ENCODE data around the gene ITGB8.
A peak's percentile ranks its signal among the peaks of the same experiment; 100 is the strongest.

Gene ITGB8

DNA sequence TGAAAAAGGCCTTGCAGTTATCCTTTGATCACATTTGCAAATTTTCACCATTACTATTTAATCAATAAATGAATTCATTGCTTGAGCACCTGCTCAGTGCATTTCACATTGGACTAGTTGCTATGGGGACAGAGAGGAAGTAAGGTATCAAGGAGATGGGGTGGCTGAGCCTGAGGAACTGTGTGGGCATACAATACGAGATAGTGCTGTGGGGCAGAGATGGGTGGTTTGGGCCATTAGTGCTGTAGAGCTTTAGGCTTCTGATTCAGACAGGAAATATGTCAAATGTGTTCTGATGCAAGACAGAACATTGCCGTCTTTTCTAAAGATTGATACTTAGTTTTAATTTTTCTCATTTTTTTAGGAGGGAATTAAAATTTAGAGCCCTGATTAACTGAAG, 13.2 kb downstream of the ITGB8 start:
- DNase-seq, result no peak

DNA sequence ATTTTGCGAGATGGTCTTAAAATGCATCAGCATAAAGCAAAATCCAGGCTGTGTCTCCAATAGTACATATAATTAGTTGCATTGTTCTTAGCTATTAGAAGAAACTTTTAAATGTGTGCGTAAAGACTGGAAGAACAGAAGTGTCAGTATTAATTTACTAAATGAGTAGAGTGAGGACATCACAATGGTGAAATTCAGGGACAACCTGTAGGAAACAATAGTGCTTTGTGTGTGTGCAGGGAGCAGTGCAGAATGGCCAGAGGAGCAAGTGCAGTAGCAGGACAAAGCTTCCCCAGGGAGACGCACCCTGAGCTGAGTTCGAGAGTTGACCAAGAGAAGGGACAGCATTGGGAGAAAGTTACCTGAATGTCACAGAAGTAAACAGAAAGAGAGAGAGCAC, 13.7 kb downstream of the ITGB8 start:
- no peak for DNase-seq

DNA sequence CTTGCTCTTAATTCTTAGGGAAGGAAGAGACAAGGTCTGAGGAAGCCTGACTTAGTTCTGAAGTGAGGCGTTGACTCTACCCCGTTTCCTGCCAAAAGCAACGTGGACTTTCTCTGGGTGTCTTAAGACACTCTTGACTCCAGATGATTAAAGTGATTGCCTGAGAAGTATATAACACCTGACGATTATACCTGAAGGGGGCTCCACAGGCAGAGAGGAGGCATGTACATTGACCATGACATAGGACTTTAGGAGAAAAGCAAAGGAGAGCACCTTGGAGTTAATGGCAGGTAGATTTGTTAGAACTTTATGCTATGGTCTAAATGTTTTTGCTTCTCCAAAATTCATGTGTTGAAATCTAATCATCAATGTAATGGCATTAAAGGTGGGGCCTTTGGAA, 15.9 kb downstream of the ITGB8 start:
- no peak for DNase-seq

DNA sequence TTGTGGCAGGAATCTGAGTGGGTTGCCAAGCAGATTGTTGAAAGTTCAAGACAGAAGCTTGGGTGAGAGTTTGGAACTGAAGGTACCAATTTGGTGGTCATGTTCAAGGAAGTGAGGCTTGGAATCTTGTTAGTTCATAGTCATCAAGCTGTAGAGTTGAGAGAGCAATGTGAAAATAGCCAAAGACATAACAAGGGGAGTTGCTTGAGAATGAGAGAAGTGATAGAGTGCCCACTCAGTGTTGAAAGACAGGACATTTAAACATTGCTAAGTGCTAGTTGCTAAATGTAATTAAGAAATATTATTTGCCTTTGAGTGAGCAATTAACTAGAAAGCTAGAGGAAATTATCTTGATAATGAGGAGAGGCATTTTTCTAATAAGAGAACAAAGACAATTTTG, 17.0 kb downstream of the ITGB8 start:
- DNase-seq, result no peak

DNA sequence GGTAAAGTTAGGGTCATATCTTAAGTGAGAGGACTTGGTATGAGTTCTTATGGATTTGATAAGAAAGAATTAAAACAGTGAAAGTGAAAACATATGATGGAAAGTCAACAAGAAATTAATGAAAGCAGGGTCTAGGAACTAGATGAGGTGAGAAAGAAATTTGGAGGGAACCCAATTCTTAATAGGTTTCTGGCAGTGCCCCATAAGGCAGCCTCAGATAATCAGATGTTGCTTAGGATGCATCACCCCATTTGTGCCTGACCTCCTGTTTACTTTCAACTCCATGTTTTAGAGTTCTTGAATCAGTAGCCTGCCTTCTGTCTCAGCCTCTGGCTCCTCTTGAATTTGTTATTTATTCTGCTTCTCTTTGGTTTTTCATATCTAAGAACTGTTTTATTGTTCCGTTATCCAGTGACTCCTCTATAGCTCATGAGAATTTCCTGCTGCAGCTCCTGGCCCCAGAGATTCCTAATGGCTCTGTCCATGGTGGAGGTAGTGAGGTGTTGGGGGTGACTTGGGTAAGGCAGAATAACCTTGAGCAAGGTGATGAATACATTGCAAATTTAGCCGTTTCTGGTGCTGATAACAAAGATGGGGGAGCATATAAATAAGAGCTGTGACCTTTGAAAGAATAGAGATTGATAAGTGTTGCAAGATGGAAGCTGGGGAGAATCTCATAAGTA, 17.6 kb downstream of the ITGB8 start:
- DNase-seq, result no peak

DNA sequence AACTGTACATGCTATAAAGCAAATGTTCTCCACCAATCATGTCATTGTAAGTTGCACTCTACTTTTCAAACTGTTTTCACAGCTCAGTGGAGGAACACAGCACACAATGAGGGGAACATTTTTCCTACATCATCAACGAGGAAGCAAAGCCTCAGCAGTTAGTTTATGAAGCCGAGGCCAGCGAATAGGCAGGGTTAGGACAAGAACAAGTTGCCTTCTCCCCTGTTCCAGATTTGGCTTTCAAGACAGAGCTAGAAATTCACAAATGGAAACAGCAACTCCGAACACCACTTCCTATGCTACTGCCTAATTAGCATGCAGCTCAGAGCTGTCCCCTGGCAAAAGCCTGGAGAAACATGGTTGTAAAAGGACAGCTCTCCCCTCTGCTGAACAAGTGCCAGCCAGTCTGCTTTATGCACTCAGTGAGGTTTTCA, 19.8 kb downstream of the ITGB8 start:
- no peak for DNase-seq

DNA sequence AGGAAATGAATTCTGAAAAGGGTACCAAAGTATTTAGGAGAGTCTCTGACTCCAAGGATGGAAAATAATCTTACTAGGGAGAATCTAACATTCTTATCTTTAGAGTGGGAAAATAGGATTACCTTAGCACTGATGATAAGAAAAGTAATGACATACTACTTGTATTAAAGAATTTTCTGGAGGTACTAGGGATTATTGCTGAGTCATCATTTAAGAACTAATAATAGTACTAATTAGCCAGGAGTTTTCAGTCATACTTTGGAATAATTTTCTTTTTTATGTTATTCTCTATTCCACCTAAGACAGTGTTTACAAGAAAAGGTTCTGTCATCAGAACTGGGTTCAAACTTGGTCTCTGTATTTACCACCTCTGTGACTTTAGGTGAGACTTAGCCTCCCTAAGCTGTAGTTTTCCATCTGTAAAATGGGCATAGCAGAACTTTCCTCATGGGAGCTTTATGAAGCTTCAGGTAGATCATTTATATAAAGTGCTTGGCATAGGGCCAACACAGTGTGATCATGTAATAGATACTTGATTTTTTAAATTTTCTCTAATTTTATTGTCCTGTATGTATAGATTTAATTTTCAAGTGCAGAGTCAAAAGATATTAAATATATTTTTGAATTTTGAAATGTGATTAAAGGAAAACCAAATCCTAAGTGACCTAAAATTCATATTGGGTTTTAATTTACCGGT, 20.4 kb downstream of the ITGB8 start:
- no peak for DNase-seq

DNA sequence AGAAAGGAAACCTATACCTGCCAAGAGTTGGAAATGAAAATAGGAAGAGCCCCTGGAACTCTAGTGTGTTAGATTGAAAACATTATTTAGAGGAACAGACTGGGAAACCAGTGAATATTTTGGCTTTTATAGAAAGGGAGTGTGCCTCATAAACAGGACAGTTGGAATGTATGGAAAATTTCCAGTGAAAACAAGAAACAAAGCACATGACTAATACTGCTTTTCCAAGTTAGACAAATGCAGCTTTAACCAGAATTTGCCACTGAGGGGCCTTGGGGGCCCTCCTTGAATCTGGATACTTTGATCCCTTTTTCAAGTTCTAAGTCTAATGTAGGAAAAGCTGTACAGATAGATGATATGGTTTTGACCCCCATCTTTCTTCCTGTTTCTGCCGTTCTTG, 21.2 kb downstream of the ITGB8 start:
- no peak for DNase-seq

DNA sequence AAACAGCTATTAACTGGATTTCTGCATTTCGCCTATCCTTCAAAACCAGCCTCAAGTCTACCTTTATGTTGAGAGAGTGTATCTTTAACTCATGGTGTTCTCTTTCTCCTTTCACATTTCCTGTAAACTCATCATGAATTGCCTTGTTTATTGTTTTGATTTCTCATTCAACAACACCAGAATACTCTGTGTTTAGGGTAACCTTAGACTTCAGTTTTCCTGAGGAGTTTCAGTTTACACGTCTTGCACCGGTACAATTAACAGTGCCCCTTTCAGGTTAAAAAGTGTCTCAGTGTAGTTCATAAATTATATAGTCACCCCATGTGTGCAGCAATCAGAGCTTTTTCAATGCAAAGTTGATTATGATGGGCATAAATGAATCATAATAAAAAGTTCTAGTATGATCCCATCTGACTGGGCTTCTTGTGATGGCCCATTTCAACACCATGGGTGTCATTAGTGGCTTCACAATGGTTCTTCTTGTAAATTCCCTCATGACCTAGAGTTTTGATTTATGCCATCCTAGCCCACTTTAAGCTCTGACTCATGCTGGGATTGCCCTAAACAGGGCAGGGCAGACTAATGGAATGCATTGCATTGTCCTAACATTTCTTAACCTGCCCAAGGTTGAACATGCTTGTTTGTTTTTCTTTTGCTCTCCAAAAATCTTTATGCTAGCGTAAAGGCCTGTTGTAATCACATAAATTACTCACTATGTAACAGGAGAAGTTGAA, 22.0 kb downstream of the ITGB8 start:
- DNase-seq, result no peak

DNA sequence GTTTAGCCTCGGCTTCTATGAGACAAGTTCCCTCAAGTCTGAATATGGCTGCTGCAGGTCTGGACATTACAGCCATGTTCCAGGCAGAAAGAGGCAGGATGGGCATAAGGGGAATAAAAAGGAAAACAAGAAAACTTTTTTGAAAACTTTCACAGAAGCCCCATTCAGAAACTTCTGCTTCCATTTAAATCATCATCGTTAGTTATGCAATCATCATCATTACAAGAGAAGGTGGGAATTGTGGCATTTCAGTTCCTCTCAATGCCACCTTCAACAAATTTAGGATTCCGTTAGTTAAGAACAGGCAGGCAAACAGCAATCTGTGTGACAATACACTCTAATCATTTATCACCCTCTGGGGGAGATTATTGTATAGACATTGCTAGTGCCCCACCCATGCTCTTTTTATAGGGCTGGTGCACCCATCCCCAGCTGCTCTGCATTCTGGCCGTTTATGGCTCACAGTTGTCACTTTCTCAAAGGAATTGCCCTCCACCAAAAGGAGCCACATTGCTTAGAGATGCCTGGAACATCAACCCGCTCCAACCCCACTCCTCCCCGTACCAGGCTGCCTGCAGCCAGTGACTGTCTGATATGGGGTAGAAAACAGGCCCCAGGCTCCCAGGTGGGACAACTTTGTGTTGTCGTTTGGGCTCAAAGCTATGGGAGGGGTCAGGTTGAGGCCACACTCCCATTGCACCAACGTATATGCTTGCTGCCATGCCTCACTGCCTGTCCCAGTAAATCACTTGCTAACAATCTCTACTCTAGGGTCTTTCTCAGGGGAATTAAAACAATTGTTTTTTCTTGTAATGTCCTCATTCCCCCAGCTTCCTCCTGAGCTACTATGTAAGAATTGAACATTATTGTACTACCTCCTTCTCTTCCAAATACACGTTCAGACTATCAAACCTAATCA, 24.2 kb downstream of the ITGB8 start:
- no peak for DNase-seq

DNA sequence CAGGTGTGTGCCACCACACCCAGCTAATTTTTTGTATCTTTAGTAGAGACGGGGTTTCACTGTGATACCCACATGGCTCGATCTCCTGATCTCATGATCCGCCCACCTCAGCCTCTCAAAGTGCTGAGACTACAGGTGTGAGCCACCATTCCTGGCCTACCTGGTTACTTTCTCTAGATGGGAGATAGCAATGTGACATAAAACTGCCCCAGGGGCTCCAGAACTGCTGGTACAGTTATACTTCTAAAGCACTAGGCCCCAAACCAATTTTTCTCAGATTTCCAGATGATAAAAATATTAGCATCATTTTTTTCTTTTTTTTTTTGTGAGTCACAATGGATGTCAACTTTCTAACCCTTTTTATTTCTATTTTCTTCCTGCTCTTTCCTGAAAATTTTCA, 27.4 kb downstream of the ITGB8 start:
- no peak for DNase-seq

DNA sequence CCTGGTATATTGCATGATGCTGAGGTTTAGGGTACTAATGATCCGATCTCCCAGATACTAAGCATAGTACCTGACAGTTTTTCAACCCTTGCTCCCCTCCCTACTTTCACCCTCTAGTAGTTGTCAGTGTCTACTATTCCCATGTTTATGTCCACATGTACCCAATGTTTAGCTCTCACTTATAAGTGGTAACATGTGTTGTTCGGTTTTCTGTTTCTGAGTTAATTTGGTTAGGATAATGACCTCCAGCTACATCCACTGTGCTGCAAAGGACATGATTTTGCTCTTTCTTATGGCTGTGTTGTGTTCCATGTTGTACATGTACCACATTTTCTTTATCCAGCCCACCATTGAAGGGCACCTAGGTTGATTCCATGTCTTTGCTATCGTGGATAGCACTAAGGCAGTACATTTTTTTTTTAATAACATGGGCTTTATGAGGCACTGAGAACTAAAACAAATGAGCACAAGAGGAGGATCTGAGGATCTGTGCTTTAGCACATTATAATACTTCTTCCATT, 28.1 kb downstream of the ITGB8 start:
- DNase-seq, result no peak

DNA sequence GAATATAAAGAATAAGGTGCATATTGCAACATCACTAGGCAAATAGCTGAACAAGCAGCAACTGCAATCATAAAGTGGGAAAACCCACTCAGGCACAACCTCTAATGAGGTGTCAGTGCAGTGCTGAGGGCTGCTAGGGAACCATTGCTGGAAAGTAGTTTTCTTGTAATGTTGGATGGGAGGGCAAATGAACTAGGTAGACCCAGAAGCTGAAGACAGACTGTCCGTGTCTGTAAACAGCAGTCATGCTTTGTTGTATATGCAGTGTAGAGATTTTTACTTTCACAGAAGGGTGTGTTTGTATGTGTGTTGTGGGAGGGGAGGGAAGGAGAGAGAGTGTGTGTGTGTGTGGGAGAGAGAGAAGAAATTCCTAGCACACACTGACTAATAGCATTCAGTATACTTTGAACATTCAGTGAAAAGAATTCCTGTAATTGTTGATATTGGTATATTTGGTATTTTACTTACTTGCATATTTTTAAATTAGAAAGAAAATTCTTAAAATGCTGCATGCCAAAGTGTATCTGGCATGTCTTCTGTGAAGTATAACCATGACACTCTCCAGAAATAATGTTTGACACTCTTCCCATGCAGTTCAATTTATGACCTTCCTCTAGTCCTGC, 28.8 kb downstream of the ITGB8 start:
- no peak for DNase-seq

DNA sequence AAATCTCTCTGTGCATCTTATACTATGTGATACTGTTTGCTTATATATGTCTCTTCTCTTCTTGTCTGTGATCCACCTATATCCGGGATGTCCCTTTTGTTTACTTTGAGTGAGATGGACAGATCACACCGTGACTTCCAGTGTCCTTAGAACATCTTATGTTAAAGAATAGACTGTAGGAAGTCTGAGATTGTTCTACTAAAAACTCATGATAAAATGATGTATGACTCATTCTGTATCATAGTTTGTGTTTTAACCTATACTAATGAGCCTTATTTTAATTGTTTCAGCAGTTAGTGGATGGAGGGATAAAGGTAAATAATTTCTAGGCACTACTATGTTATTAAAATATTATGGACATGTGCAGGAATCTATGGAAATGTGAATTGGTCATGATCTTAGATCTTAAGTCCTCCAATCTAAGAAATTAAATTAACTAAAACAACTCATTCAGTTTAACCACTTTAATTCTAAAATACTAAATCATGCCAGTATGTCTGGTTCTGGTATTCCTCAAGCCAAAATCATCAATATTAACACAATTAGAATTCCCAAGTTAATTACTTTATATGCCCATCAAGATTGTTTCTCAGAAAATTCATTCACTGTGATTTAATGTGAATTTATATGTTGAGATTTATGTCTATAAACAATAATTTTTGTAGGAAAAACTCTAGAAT, 32.0 kb downstream of the ITGB8 start:
- DNase-seq, result no peak

DNA sequence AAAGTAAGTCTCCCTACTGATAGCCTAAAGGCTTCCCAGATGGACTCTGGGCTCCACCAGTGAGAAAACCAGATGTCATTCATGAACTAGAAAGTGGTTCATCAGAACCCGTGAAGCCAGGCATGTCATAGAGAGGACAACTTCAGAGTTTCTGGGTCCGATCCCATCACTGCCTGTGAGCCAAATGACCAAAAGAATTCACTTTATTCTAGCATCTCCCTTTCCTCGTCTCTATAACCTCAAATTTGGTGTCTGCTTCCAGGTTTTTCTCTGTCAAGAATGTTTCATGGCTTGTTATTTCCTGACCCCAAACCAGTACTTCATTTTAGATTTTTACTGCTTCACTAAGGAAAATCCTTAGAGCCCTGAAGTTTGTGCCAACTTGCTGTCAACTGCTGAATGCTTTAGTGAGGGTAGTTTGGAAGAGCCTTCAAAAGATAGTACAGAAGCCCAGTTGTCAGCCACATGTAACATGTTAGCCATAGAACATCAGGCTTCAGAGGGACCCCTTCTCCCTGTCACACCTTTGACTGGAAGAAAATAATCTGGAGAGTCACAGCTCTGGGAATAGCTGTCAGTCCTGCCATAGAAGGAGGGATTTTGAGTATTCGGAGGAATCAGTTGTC, 34.0 kb downstream of the ITGB8 start:
- DNase-seq, result no peak

DNA sequence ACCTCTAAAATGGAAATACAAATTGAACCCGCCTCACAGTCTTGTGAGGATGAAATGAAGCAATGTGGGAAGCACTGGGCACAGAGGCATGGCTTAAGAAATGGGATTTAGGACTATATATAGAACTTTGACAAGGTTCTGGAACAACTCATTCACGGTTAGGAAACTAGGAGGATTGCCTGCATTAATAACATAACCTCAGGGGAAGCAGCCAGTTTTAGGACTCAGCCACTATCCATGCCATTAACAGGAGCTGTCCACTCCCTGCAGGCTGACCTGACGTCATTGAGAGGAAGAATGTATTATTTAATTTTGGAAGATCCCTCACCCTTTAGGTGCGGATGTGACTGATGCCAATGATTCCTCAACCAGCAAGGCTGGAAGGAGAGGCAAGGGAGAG, 34.8 kb downstream of the ITGB8 start:
- DNase-seq, result no peak

DNA sequence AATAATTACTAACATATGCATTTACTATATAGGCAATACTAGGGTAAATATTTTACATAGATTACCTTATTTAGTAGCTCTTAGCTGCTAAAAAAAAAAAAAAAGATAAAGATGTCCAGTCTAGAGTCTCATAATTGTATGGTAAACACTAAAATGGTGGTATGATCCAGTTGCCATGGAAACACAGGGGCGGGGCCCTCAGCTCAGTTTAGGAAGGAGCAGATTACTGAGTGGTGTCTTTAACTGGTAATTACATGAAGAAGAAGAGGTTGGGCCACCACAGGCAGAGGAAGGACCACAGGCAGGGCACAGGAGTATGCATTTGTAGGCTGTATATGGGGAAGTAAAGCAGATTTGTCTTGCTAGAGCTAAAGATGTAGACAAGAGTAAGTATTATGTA, 43.7 kb downstream of the ITGB8 start:
- DNase-seq, result peak; percentile 23

DNA sequence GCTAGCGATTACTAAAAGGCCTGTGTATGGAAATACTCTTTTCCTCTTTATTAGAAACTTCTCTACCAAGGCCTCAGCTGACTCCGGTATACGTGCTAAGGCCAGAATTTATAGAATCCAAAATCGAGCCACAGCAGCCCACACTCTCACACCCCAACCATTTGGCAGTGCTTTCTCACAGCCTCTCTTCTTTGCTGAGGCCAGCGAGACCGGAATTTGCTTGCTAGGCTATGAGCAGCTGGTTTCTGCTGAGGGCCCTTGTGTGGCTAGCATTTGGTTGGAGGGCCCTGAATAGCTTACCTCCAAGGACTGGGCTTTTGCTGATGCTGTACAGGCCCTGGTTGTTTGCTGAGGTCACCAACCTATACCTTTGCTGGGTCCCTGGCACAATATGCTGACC, 46.1 kb downstream of the ITGB8 start:
- DNase-seq, result no peak

DNA sequence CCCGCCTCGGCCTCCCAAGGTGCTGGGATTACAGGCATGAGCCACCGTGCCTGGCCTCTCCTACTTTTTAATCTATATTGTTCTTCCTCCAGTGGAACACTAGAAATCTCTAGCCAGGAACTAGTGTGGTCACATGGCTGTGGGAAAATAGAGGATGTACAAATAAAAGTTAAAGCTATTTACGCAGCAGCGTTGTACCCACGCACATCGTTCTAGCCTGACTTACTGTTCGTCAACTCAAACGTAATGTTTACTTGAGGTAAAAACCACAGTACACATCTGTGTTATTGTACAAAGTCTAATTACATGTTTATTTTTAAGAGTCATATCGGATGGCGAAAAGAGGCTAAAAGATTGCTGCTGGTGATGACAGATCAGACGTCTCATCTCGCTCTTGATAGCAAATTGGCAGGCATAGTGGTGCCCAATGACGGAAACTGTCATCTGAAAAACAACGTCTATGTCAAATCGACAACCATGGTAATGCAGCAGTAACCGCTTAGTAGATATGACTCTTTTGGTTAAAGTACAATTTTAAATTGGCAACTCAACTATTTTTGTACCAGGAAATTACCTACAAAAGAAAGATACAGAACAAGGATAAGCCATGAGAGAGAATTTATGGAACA, 50.8 kb downstream of the ITGB8 start:
- DNase-seq, result no peak

DNA sequence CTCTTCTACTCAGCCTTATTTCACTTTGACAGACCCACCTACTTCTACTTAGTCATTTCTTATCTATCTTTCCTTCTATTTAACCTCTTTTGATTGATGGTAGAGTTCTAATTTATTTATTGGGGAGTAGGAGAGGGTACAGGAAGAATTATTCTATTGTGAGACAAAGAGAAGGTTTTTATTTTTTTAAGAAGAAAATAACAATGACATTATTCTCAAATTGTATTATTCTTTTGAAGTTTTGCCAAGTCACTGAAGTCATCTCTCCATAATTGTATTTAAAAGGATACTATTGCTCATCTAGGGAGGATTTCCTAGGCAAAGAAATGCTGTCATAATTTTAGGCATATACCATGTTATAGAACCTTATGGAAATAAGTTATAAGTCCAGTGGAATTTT, 52.7 kb downstream of the ITGB8 start:
- DNase-seq, result no peak

DNA sequence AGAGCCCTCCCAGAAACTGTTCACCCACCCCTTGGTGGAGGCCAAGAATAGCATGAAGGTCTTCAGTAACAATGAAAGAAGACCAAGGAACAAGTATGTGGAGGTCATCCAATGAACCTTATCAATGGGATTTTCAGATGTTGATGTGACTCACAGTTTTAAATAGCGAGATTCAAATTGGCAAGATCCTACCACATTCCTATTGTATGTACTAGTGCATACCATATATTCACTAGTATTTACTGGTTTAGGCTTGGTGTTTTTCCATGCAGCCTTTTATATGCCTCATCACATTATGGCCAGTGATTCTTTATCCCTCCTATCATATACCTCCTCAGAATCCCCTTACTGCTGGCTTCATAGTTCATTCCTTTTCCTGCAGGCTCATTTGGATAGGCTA, 54.4 kb downstream of the ITGB8 start:
- no peak for DNase-seq

Data from NCI-H2081 treated with DMSO at 0.1 percent for 48 hours (cell line).